Spleen (tissue), 7 donors: Measurements from ENCODE around the gene CLINT1.

Source experiments
- CTCF ChIP-seq, 11 experiments: fragments of 200-600 bp in 7 of 11; fragments of 450-650 bp in 4 of 11; sonication (generic) in 4 of 11; IDR thresholded peaks in 8 of 11; conservative IDR thresholded peaks in 3 of 11; 1 replicate in 7 of 11; 2 replicates in 4 of 11; pipeline versions ENCODE4 v1.4.0 to v1.8.0; 2016 to 2021; ENCODE audit warnings: antibody characterized with exemption in 11 of 11, inconsistent platforms in 4 of 11, mild to moderate bottlenecking in 1 of 11
- POLR2A ChIP-seq, 3 donors: fragments of 450-650 bp; IDR thresholded peaks; one replicate each; pipeline ENCODE4 v1.5.1; 2017; ENCODE audit warnings: antibody characterized with exemption in 3 of 3, mild to moderate bottlenecking in 1 of 3
- POLR2AphosphoS5 ChIP-seq, 3 donors: sonication (generic); formaldehyde crosslinking; IDR thresholded peaks; one replicate each; pipeline ENCODE4 v1.5.1; 2017; ENCODE audit warnings: antibody characterized with exemption in 3 of 3
- donor health status: DM: no; HTN: no; CAD: no; lungs with moderate emphysema.
- donor health status: DM: no; HTN: no; CAD: no.
- donor health status: DM: no; HTN: no; CAD: no.

- TF ChIP-seq CTCF (IDR thresholded peaks at IDR 0.05 in 8 of 11, conservative IDR thresholded peaks at IDR 0.05 in 3 of 11) (no peak), POLR2A (IDR thresholded peaks at IDR 0.05) (no peak), POLR2AphosphoS5 (IDR thresholded peaks at IDR 0.05) (no peak)
Observed at GRCh38 chr5:157802736-157803135, 56.2 kb downstream of the CLINT1 start.
